Activated naive CD4-positive, alpha-beta T cell treated with anti-CD3 and anti-CD28 coated beads, Interleukin-2, amount 50 U/mL, for 24 hours (primary cell): Measurements from ENCODE around the gene FOXM1.

Experiments used
- H3K27ac Mint-ChIP-seq: one replicate; pipeline ENCODE4 v1.8.0; 2021; ENCODE audit warnings: mild to moderate bottlenecking, mixed read lengths
- H3K27me3 Mint-ChIP-seq: one replicate; pipeline ENCODE4 v1.8.0; 2021; ENCODE audit warnings: mixed read lengths
- H3K36me3 Mint-ChIP-seq: one replicate; pipeline ENCODE4 v1.8.0; 2021; ENCODE audit warnings: mixed read lengths
- H3K4me1 Mint-ChIP-seq: one replicate; pipeline ENCODE4 v1.8.0; 2021; ENCODE audit warnings: mixed read lengths
- H3K4me3 Mint-ChIP-seq: one replicate; pipeline ENCODE4 v1.8.0; 2021; ENCODE audit warnings: mild to moderate bottlenecking, mixed read lengths
- H3K9me3 Mint-ChIP-seq: one replicate; pipeline ENCODE4 v1.8.0; 2021; ENCODE audit warnings: mixed read lengths

Gene FOXM1

GRCh38 chr12:2877047-2877952, at the start of gene FOXM1, which contains the start of gene RHNO1:
Gene FOXM1 (minus strand): TSS chr12:2877174. CDS start chr12:2874478, 2,696 bp downstream.
Gene RHNO1 (plus strand): TSS chr12:2877223. CDS start chr12:2885367, 8,144 bp downstream.
- Mint-ChIP-seq H3K36me3 (peaks cover 3% of the 10 kb centered on the region), H3K27me3 (no peaks in the 10 kb centered on the region), H3K27ac (peak within 1 kb of the TSS; percentile 99), H3K4me3 (peak within 1 kb of the TSS; percentile 99), H3K4me1 (peaks cover 44% of the 10 kb centered on the region), H3K9me3 (no peaks in the 10 kb centered on the region)

DNA sequence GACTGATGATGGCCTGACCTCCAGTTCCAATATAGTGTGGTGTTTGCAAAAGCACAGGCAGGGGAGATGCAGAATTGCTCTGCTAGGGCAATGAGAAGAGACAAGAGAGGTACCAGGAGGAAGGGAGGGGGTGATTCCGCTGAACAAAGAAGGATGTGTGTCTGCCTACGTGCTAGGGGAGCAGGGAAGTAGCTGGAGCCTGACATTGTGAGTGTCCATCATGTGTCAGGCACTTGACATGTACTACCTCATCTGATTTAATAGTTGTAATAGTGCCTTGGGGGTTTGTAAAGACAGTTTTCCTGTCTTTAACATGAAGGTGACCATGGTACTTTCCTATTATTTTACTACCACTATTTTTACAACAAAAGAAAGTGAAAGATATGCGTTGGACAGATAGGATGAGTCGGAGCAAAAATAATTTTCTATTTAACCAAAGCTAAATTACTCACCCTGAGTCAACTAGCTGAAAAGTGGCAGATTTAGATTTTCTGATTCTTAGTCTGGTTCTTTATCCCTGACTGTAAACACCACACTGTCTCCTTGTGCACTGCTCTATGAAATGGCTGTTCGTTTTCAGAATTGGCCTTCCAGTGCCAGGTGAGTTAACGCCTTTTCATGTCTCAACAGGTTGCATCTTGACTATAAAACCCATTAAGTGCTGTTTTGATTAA, 48.5 kb upstream of the FOXM1 start:
- H3K9me3 Mint-ChIP-seq, result no peaks in the 10 kb centered on the region
- H3K27me3 Mint-ChIP-seq, result no peaks in the 10 kb centered on the region
- H3K36me3 Mint-ChIP-seq, result peaks cover 14% of the 10 kb centered on the region

GRCh38 chr12:2924019-2924418, 47.0 kb upstream of the FOXM1 start:
- H3K36me3 Mint-ChIP-seq, result peaks cover 16% of the 10 kb centered on the region
- no peaks in the 10 kb centered on the region for H3K27me3 Mint-ChIP-seq
- no peak overlapping the region for H3K4me3 Mint-ChIP-seq
- no peak overlapping the region for H3K27ac Mint-ChIP-seq
- H3K9me3 Mint-ChIP-seq, result no peaks in the 10 kb centered on the region
- H3K4me1 Mint-ChIP-seq, result no peaks in the 10 kb centered on the region

More for the DNA sequence above, 48.5 kb upstream of the FOXM1 start:
- no peak overlapping the region for H3K4me3 Mint-ChIP-seq
- H3K4me1 Mint-ChIP-seq, result no peaks in the 10 kb centered on the region
- no peak overlapping the region for H3K27ac Mint-ChIP-seq

DNA sequence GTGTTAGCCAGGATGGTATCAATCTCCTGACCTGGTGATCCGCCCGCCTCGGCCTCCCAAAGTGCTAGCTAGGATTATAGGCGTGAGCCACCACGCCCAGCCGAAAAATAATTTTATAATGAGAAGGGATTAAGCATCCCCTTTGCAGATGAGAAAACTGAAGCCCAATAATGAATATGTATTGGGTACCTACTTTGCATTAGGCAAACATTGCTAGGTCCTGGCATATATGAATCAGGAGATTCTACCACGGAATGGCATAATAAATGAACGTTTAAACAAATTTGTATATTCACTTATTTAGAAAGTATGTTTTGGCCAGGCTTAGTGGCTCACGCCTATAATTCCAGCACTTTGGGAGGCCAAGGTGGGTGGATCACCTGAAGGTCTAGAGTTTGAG, 46.1 kb upstream of the FOXM1 start:
- Mint-ChIP-seq H3K9me3 (no peaks in the 10 kb centered on the region), H3K36me3 (peaks cover 16% of the 10 kb centered on the region)

DNA sequence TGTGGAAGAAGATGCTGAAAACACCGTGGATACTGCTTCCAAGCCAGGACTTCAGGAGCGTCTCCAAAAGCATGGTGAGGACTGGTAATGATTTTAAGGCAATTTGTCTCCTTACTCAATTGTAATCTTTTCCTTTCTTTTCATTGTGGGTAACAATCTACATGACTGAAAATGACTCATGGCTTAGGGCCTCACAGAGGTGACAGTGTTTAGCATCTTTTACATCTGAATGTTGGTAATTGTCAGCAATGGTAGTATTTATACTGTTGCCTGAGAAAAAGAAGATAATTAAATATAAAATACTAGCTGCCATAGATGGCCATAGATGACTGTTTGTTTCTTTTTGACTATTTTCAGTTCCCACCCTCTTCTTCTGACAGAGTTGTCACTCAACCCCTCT, 45.4 kb upstream of the FOXM1 start:
- Mint-ChIP-seq H3K4me3 (no peak overlapping the region), H3K36me3 (peaks cover 16% of the 10 kb centered on the region), H3K27ac (no peak overlapping the region), H3K4me1 (no peaks in the 10 kb centered on the region), H3K27me3 (no peaks in the 10 kb centered on the region), H3K9me3 (no peaks in the 10 kb centered on the region)

More for the DNA sequence above, 46.1 kb upstream of the FOXM1 start:
- no peak overlapping the region for H3K27ac Mint-ChIP-seq
- no peaks in the 10 kb centered on the region for H3K4me1 Mint-ChIP-seq
- no peaks in the 10 kb centered on the region for H3K27me3 Mint-ChIP-seq
- no peak overlapping the region for H3K4me3 Mint-ChIP-seq

GRCh38 chr12:2919249-2919648, 42.3 kb upstream of the FOXM1 start:
- no peaks in the 10 kb centered on the region for H3K27me3 Mint-ChIP-seq
- H3K36me3 Mint-ChIP-seq, result peaks cover 14% of the 10 kb centered on the region
- no peak overlapping the region for H3K4me3 Mint-ChIP-seq
- H3K4me1 Mint-ChIP-seq, result no peaks in the 10 kb centered on the region
- H3K9me3 Mint-ChIP-seq, result no peaks in the 10 kb centered on the region
- no peak overlapping the region for H3K27ac Mint-ChIP-seq

- Mint-ChIP-seq H3K36me3 (peaks cover 6% of the 10 kb centered on the region), H3K9me3 (no peaks in the 10 kb centered on the region), H3K4me1 (no peaks in the 10 kb centered on the region), H3K4me3 (no peak overlapping the region), H3K27me3 (no peaks in the 10 kb centered on the region), H3K27ac (no peak overlapping the region)
These were observed 35.2 kb upstream of the FOXM1 start for GRCh38 chr12:2912216-2912575.

- Mint-ChIP-seq H3K27ac (no peak overlapping the region), H3K27me3 (no peaks in the 10 kb centered on the region), H3K4me1 (no peaks in the 10 kb centered on the region), H3K9me3 (no peaks in the 10 kb centered on the region), H3K4me3 (no peak overlapping the region), H3K36me3 (no peaks in the 10 kb centered on the region)
These were observed 27.3 kb upstream of the FOXM1 start for GRCh38 chr12:2904260-2904659.

DNA sequence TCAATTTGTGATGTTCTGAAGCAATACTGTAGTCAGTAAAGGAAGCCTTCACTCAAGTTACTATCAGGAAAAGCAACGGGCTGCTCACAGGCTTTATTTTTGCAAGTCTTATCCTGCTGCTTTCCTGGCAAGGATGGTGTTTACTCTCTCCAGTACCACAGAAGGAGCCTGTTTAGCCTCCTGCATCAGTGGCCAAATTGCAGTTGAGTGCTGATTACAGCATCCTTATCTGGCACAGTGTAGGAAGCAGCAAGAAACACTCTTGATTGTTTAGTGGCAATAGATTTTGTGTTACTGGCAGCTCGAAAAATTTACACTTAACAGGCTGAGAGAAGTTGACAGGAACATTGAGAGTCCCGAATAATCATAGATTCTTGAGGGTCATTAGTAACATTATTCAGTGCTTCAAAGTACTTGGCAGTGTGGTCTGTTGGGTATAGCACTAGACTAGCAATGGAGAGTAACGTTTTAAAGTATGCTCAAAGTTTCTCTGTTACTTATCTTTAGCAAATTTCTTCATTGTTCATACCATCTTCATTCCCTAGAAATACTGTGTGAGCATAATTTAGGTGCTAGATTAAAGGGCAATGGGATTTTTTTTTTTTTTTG, 25.4 kb upstream of the FOXM1 start:
- H3K4me3 Mint-ChIP-seq, result no peak overlapping the region

DNA sequence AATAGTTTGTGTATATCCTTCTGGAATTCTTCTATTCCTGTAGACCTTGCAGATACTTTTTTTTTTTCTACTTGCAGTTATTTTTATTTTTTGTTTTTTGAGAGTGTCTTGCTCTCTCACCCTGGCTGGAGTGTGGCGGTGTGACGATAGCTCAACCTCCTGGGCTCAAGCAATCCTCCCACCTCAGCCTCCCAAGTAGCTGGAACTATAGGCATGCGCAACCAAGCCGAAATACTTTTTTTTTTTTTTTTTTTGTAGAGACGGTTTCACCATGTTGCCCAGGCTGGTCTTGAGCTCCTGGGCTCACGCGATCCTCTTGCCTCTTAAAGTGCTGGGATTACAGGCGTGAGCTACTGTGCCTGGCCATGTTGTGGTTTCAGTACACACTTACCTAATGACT, 23.7 kb upstream of the FOXM1 start:
- Mint-ChIP-seq H3K9me3 (no peaks in the 10 kb centered on the region), H3K27me3 (no peaks in the 10 kb centered on the region), H3K4me3 (no peak overlapping the region), H3K36me3 (no peaks in the 10 kb centered on the region), H3K4me1 (no peaks in the 10 kb centered on the region), H3K27ac (no peak overlapping the region)

More for the DNA sequence above, 25.4 kb upstream of the FOXM1 start:
- Mint-ChIP-seq H3K36me3 (no peaks in the 10 kb centered on the region), H3K27me3 (no peaks in the 10 kb centered on the region), H3K27ac (no peak overlapping the region), H3K9me3 (no peaks in the 10 kb centered on the region), H3K4me1 (no peaks in the 10 kb centered on the region)

DNA sequence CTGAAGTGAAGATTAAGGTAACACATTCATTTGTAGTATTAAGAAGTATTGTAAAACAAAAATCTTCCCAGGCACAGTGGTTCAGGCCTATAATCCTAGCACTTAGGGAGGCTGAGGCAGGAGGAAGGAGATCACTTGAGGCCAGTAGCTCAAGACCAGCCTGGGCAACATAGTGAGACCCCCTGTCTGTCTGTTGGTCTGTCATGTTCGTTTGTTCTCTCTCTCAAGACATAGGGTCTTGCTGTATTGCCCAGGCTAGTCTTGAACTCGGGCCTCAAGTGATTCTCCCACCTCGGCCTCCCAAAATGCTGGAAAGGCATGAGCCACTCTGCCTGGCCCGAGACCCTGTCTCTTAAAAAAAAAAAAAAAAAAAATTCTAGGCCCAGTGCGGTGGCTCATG, 20.4 kb upstream of the FOXM1 start:
- Mint-ChIP-seq H3K4me1 (peaks cover 5% of the 10 kb centered on the region), H3K27me3 (no peaks in the 10 kb centered on the region), H3K4me3 (no peak overlapping the region), H3K36me3 (no peaks in the 10 kb centered on the region), H3K9me3 (no peaks in the 10 kb centered on the region), H3K27ac (no peak overlapping the region)

GRCh38 chr12:2895511-2895910, 18.5 kb upstream of the FOXM1 start:
- Mint-ChIP-seq H3K27me3 (no peaks in the 10 kb centered on the region), H3K9me3 (no peaks in the 10 kb centered on the region), H3K4me3 (no peak overlapping the region), H3K27ac (no peak overlapping the region), H3K4me1 (peaks cover 14% of the 10 kb centered on the region), H3K36me3 (no peaks in the 10 kb centered on the region)

DNA sequence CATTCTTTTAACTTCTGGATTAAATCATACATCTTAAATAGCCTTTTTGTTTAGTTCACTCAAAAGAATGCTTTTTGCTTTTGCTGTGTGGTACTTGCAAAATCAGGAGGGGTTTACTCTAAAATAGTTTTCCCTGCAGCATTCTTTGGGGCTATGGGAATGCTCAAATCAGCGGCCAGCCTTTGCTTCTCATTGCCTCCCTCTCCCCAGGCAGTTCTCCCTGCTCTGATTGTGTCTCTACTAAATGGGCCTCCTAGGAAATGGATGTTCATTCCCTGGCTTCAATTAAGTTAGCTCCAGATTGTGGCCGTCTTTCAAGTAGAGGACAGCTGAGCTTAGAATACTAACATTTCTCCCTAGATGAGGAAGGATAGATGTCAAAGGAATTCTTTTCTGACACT, 18.1 kb upstream of the FOXM1 start:
- Mint-ChIP-seq H3K36me3 (no peaks in the 10 kb centered on the region), H3K4me1 (peaks cover 18% of the 10 kb centered on the region), H3K27me3 (no peaks in the 10 kb centered on the region), H3K9me3 (no peaks in the 10 kb centered on the region), H3K4me3 (no peak overlapping the region), H3K27ac (no peak overlapping the region)

DNA sequence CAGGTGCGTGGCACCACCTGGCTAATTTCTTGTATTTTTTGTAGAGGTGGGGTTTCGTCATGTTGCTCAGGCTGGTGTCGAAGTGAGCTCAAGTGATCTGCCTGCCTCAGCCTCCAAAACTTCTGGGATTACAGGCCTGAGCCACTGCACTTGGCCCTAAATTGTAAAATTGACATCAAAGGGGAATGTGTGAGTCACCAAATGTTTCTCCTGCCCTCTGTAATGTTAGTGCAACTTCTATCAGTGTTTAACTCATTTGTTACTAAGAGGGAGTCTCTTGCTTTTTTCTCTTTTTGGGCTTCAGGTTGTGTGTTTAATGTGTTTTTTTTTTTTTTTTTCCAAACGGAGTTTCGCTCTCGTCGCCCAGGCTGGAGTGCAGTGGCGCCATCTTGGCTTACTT, 16.0 kb upstream of the FOXM1 start:
- H3K4me3 Mint-ChIP-seq, result peak overlapping the region; percentile 66

GRCh38 chr12:2892246-2892645, 15.3 kb upstream of the FOXM1 start:
- Mint-ChIP-seq H3K4me3 (peak overlapping the region; percentile 94), H3K27ac (no peak overlapping the region), H3K4me1 (peaks cover 31% of the 10 kb centered on the region), H3K36me3 (no peaks in the 10 kb centered on the region), H3K27me3 (no peaks in the 10 kb centered on the region), H3K9me3 (no peaks in the 10 kb centered on the region)

More for the DNA sequence above, 16.0 kb upstream of the FOXM1 start:
- Mint-ChIP-seq H3K9me3 (no peaks in the 10 kb centered on the region), H3K36me3 (no peaks in the 10 kb centered on the region), H3K27me3 (no peaks in the 10 kb centered on the region), H3K27ac (peak overlapping the region; percentile 17), H3K4me1 (peaks cover 31% of the 10 kb centered on the region)
